Subcutaneous adipose tissue (tissue), 4 donors: ENCODE results near the gene ZFYVE19. TPM values are rescaled to one million over a fixed set of nuclear protein-coding genes. Genes with fewer than 3 reads are reported as not detected.

ENCODE experiments used
- small RNA-seq: library from RNA; depleted of rRNA; stranded (forward); fragments of <200 nt; gene quantifications from one replicate; pipeline ENCODE3, GENCODE V24; 2016
- total RNA-seq, 4 donors: library from RNA; depleted of rRNA; stranded (reverse); fragments of >200 nt; gene quantifications; one replicate each; pipeline ENCODE4 v1.1.0, GENCODE V29; 2016

Gene ZFYVE19
- total RNA-seq, 4 donors from 2014 or later: 16.1 to 25.5 (median 19.3) TPM

Small RNA genes within 50 kb of the gene (small RNA-seq; reads per million reads assigned to genes)
- not detected for gene SUMO2P15

Other genes starting within 250 kb of the ZFYVE19 start
- 10 to 100 TPM; 18.1 to 53.9 (median 27.4) TPM for gene CCDC32, start 242.0 kb upstream of the ZFYVE19 start, total RNA-seq
- 1 to 10 TPM; 3.3 to 9.4 (median 5.3) TPM for gene RPUSD2, start 237.8 kb upstream of the ZFYVE19 start, total RNA-seq
- 1 to 10 TPM in 2 of 4 donors, under 1 TPM in 2; 0.19 to 3.7 (median 1.2) TPM for gene KNL1, start 212.8 kb upstream of the ZFYVE19 start, total RNA-seq
- gene RAD51, start 111.9 kb upstream of the ZFYVE19 start, total RNA-seq: 1 to 10 TPM in 2 of 4 donors, under 1 TPM in 1, not detected in 1; 0.88 to 5.8 (median 3.1) TPM
- 10 to 100 TPM; 26.3 to 71.4 (median 35.6) TPM for gene RMDN3, start 51.8 kb upstream of the ZFYVE19 start, total RNA-seq
- gene GCHFR, start 43.0 kb upstream of the ZFYVE19 start, total RNA-seq: 100 to 1,000 TPM in 3 of 4 donors, 10 to 100 TPM in 1; 60.0 to 135 (median 117) TPM
- under 1 TPM in 2 of 4 donors, not detected in 2; 0.66 to 0.85 TPM for gene C15orf62, start 37.1 kb upstream of the ZFYVE19 start, total RNA-seq
- gene DNAJC17, start 384 bp downstream of the ZFYVE19 start, total RNA-seq: 10 to 100 TPM; 12.1 to 33.9 (median 18.3) TPM
- gene PPP1R14D, start 21.6 kb downstream of the ZFYVE19 start, total RNA-seq: not detected
- gene SPINT1, start 37.0 kb downstream of the ZFYVE19 start, total RNA-seq: 10 to 100 TPM in 1 of 4 donors, 1 to 10 TPM in 2, not detected in 1; 2.3 to 13.1 (median 4.0) TPM
- gene RHOV, start 67.1 kb downstream of the ZFYVE19 start, total RNA-seq: not detected
- gene VPS18, start 87.4 kb downstream of the ZFYVE19 start, total RNA-seq: 10 to 100 TPM; 10.9 to 20.9 (median 19.6) TPM
- 10 to 100 TPM in 2 of 4 donors, 1 to 10 TPM in 2; 2.9 to 36.2 (median 9.8) TPM for gene DLL4, start 122.3 kb downstream of the ZFYVE19 start, total RNA-seq
- gene CHAC1, start 146.4 kb downstream of the ZFYVE19 start, total RNA-seq: 1 to 10 TPM in 2 of 4 donors, under 1 TPM in 1, not detected in 1; 0.66 to 1.6 (median 1.2) TPM